Measurements from ENCODE around the gene CCNK.

DNA sequence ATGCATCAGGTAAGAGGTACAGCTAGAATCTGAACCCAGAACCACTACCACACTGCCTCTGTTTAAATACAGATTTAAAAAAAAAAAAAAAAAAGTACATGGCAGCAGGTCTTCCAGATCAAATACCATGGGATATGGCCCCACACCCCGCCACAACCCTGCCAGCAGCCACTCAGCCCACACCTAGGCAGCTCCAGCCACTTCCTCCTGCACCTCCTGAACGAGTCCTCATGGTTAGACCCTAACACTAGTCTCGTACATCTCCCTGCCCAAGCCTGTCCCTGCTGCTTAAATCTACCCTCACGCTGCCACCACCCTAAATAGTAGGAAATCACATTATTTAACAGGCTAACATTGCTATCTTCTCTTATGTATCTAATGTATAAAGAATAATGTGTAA, 13.1 kb upstream of the CCNK start:
- no peak for TF ChIP-seq ESRRA (CRISPR knock-in tag; IDR thresholded peaks at IDR 0.05; ENCODE audit: borderline replicate concordance)
- TF ChIP-seq, protein P1, sequence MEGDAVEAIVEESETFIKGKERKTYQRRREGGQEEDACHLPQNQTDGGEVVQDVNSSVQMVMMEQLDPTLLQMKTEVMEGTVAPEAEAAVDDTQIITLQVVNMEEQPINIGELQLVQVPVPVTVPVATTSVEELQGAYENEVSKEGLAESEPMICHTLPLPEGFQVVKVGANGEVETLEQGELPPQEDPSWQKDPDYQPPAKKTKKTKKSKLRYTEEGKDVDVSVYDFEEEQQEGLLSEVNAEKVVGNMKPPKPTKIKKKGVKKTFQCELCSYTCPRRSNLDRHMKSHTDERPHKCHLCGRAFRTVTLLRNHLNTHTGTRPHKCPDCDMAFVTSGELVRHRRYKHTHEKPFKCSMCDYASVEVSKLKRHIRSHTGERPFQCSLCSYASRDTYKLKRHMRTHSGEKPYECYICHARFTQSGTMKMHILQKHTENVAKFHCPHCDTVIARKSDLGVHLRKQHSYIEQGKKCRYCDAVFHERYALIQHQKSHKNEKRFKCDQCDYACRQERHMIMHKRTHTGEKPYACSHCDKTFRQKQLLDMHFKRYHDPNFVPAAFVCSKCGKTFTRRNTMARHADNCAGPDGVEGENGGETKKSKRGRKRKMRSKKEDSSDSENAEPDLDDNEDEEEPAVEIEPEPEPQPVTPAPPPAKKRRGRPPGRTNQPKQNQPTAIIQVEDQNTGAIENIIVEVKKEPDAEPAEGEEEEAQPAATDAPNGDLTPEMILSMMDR (IDR thresholded peaks at IDR 0.05) = no peak
- TF ChIP-seq ZNF317 (CRISPR knock-in tag; IDR thresholded peaks at IDR 0.05; ENCODE audit: borderline replicate concordance, low read depth) = no peak
- no peak for TF ChIP-seq ZNF671 (CRISPR knock-in tag; IDR thresholded peaks at IDR 0.05)
- TF ChIP-seq, protein P2, sequence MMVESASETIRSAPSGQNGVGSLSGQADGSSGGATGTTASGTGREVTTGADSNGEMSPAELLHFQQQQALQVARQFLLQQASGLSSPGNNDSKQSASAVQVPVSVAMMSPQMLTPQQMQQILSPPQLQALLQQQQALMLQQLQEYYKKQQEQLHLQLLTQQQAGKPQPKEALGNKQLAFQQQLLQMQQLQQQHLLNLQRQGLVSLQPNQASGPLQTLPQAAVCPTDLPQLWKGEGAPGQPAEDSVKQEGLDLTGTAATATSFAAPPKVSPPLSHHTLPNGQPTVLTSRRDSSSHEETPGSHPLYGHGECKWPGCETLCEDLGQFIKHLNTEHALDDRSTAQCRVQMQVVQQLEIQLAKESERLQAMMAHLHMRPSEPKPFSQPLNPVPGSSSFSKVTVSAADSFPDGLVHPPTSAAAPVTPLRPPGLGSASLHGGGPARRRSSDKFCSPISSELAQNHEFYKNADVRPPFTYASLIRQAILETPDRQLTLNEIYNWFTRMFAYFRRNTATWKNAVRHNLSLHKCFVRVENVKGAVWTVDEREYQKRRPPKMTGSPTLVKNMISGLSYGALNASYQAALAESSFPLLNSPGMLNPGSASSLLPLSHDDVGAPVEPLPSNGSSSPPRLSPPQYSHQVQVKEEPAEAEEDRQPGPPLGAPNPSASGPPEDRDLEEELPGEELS (CRISPR knock-in tag; IDR thresholded peaks at IDR 0.05) = no peak
- TF ChIP-seq, protein P3, sequence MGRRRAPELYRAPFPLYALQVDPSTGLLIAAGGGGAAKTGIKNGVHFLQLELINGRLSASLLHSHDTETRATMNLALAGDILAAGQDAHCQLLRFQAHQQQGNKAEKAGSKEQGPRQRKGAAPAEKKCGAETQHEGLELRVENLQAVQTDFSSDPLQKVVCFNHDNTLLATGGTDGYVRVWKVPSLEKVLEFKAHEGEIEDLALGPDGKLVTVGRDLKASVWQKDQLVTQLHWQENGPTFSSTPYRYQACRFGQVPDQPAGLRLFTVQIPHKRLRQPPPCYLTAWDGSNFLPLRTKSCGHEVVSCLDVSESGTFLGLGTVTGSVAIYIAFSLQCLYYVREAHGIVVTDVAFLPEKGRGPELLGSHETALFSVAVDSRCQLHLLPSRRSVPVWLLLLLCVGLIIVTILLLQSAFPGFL (CRISPR knock-in tag; IDR thresholded peaks at IDR 0.05; ENCODE audit: borderline replicate concordance) = no peak
- no peak for TF ChIP-seq KAT7 (CRISPR knock-in tag; IDR thresholded peaks at IDR 0.05; ENCODE audit: borderline replicate concordance)

Measured in WTC11 (cell line).